Activated CD4-positive, alpha-beta T cell treated with anti-CD3 and anti-CD28 coated beads, Interleukin-2, amount 10 ng/mL, durations not matched to agents 24 days and 14 days (primary cell): ENCODE data around the gene PTPRN2. TPM values are rescaled to one million over a fixed set of nuclear protein-coding genes. Genes with fewer than 3 reads are reported as not detected.
"Not testable (repeated sequence)": the region's sequence is repeated elsewhere in the genome, so short reads cannot be mapped to it uniquely, and the experiment has no call there.

ENCODE experiments used
- DNase-seq: peaks from one replicate; pipeline ENCODE4 v3.0.0; 2022
- H3K27ac Mint-ChIP-seq: one replicate; pipeline ENCODE4 v1.8.0; 2022; ENCODE audit warnings: mild to moderate bottlenecking, mixed read lengths
- H3K27me3 Mint-ChIP-seq: one replicate; pipeline ENCODE4 v1.8.0; 2022; ENCODE audit warnings: mixed read lengths
- H3K36me3 Mint-ChIP-seq: one replicate; pipeline ENCODE4 v1.8.0; 2022; ENCODE audit warnings: low read depth, mild to moderate bottlenecking, mixed read lengths
- H3K4me1 Mint-ChIP-seq: one replicate; pipeline ENCODE4 v1.8.0; 2021; ENCODE audit warnings: mixed read lengths
- H3K4me3 Mint-ChIP-seq: one replicate; pipeline ENCODE4 v1.8.0; 2022; ENCODE audit warnings: mild to moderate bottlenecking, moderate library complexity, mixed read lengths
- H3K9me3 Mint-ChIP-seq: one replicate; pipeline ENCODE4 v1.8.0; 2021; ENCODE audit warnings: mixed read lengths
- intact Hi-C: fragments of 100-400 bp; cut with micrococcal nuclease; formaldehyde crosslinking; loops from one replicate; pipeline ENCODE4 v1.15.1; 2023
- total RNA-seq: library from RNA; stranded (reverse); gene quantifications from 2 replicates; pipeline ENCODE4 v1.2.3, GENCODE V29; 2022

PTPRN2 gene
- total RNA-seq, 1 donor from 2014 or later = 0.33 TPM

- intact Hi-C loops = no loop called here
- peaks cover 27% of the 10 kb centered on the region for H3K9me3 Mint-ChIP-seq
- H3K27me3 Mint-ChIP-seq = no peaks in the 10 kb centered on the region
- H3K36me3 Mint-ChIP-seq = peaks cover 4% of the 10 kb centered on the region
- DNase-seq = no peak
- H3K4me3 Mint-ChIP-seq = no peak overlapping the region
- H3K27ac Mint-ChIP-seq = no peak overlapping the region
- H3K4me1 Mint-ChIP-seq = no peaks in the 10 kb centered on the region
Measured at GRCh38 chr7:158344706-158345300, 242.8 kb downstream of the PTPRN2 start.

GRCh38 chr7:158343936-158344455 lies 243.6 kb downstream of the PTPRN2 start:
- no peak for DNase-seq
- intact Hi-C loops = no loop called here
- no peak overlapping the region for H3K4me3 Mint-ChIP-seq
- H3K27ac Mint-ChIP-seq = no peak overlapping the region
- H3K4me1 Mint-ChIP-seq = no peaks in the 10 kb centered on the region
- peaks cover 27% of the 10 kb centered on the region for H3K9me3 Mint-ChIP-seq
- peaks cover 4% of the 10 kb centered on the region for H3K36me3 Mint-ChIP-seq
- no peaks in the 10 kb centered on the region for H3K27me3 Mint-ChIP-seq

GRCh38 chr7:158343526-158343925 lies 244.1 kb downstream of the PTPRN2 start:
- Mint-ChIP-seq H3K9me3 (peaks cover 27% of the 10 kb centered on the region), H3K4me3 (no peak overlapping the region), H3K27me3 (no peaks in the 10 kb centered on the region), H3K36me3 (peaks cover 4% of the 10 kb centered on the region), H3K27ac (no peak overlapping the region), H3K4me1 (no peaks in the 10 kb centered on the region)
- intact Hi-C loops = no loop called here
- no peak for DNase-seq

- H3K36me3 Mint-ChIP-seq, H3K4me1 Mint-ChIP-seq, H3K27me3 Mint-ChIP-seq, H3K4me3 Mint-ChIP-seq, intact Hi-C loops, DNase-seq, H3K27ac Mint-ChIP-seq: not testable (repeated sequence)
- peaks cover 39% of the 10 kb centered on the region for H3K9me3 Mint-ChIP-seq
Measured at GRCh38 chr7:158341097-158341496, 246.5 kb downstream of the PTPRN2 start.

GRCh38 chr7:158336952-158337351 lies 250.7 kb downstream of the PTPRN2 start:
- not testable (repeated sequence) for H3K27ac Mint-ChIP-seq
- H3K9me3 Mint-ChIP-seq = peaks cover 40% of the 10 kb centered on the region

GRCh38 chr7:158332516-158332915 lies 255.1 kb downstream of the PTPRN2 start:
- H3K27me3 Mint-ChIP-seq, DNase-seq, intact Hi-C loops, H3K4me1 Mint-ChIP-seq, H3K4me3 Mint-ChIP-seq, H3K27ac Mint-ChIP-seq: not testable (repeated sequence)
- Mint-ChIP-seq H3K9me3 (peaks cover 31% of the 10 kb centered on the region), H3K36me3 (peaks cover 14% of the 10 kb centered on the region)

More at GRCh38 chr7:158336952-158337351, 250.7 kb downstream of the PTPRN2 start:
- DNase-seq, intact Hi-C loops, H3K4me1 Mint-ChIP-seq, H3K4me3 Mint-ChIP-seq, H3K27me3 Mint-ChIP-seq: not testable (repeated sequence)
- H3K36me3 Mint-ChIP-seq = peaks cover 14% of the 10 kb centered on the region

- intact Hi-C loops, DNase-seq, H3K4me1 Mint-ChIP-seq, H3K27ac Mint-ChIP-seq, H3K4me3 Mint-ChIP-seq, H3K27me3 Mint-ChIP-seq: not testable (repeated sequence)
- Mint-ChIP-seq H3K36me3 (peaks cover 18% of the 10 kb centered on the region), H3K9me3 (peaks cover 32% of the 10 kb centered on the region)
Measured at GRCh38 chr7:158331826-158332450, 255.7 kb downstream of the PTPRN2 start.

GRCh38 chr7:158329686-158330085 lies 257.9 kb downstream of the PTPRN2 start:
- no peak overlapping the region for H3K27ac Mint-ChIP-seq
- intact Hi-C loops = no loop called here
- no peak overlapping the region for H3K4me3 Mint-ChIP-seq
- no peak for DNase-seq
- no peaks in the 10 kb centered on the region for H3K4me1 Mint-ChIP-seq
- H3K36me3 Mint-ChIP-seq = peaks cover 18% of the 10 kb centered on the region
- peaks cover 30% of the 10 kb centered on the region for H3K9me3 Mint-ChIP-seq
- H3K27me3 Mint-ChIP-seq = no peaks in the 10 kb centered on the region

- H3K4me3 Mint-ChIP-seq = no peak overlapping the region
- peaks cover 30% of the 10 kb centered on the region for H3K9me3 Mint-ChIP-seq
- peaks cover 18% of the 10 kb centered on the region for H3K36me3 Mint-ChIP-seq
- H3K27me3 Mint-ChIP-seq = no peaks in the 10 kb centered on the region
- H3K4me1 Mint-ChIP-seq = no peaks in the 10 kb centered on the region
- H3K27ac Mint-ChIP-seq = no peak overlapping the region
- no peak for DNase-seq
- intact Hi-C loops = no loop called here
Measured at GRCh38 chr7:158329014-158329610, 258.5 kb downstream of the PTPRN2 start.

GRCh38 chr7:158328376-158329013 lies 259.1 kb downstream of the PTPRN2 start:
- no peak overlapping the region for H3K4me3 Mint-ChIP-seq
- H3K27ac Mint-ChIP-seq = no peak overlapping the region
- H3K9me3 Mint-ChIP-seq = peaks cover 32% of the 10 kb centered on the region
- intact Hi-C loops = no loop called here
- H3K4me1 Mint-ChIP-seq = no peaks in the 10 kb centered on the region
- H3K36me3 Mint-ChIP-seq = peaks cover 18% of the 10 kb centered on the region
- H3K27me3 Mint-ChIP-seq = no peaks in the 10 kb centered on the region
- no peak for DNase-seq

- Mint-ChIP-seq H3K4me1 (no peaks in the 10 kb centered on the region), H3K4me3 (no peak overlapping the region), H3K27me3 (no peaks in the 10 kb centered on the region), H3K27ac (no peak overlapping the region), H3K36me3 (peaks cover 18% of the 10 kb centered on the region), H3K9me3 (peaks cover 28% of the 10 kb centered on the region)
- intact Hi-C loops = no loop called here
- peak; percentile 13 for DNase-seq
Measured at GRCh38 chr7:158327571-158328180, 259.9 kb downstream of the PTPRN2 start.

GRCh38 chr7:158327012-158327411 lies 260.6 kb downstream of the PTPRN2 start:
- Mint-ChIP-seq H3K4me3 (no peak overlapping the region), H3K36me3 (peaks cover 12% of the 10 kb centered on the region), H3K27me3 (no peaks in the 10 kb centered on the region), H3K4me1 (no peaks in the 10 kb centered on the region), H3K9me3 (peaks cover 21% of the 10 kb centered on the region), H3K27ac (no peak overlapping the region)
- intact Hi-C loops = no loop called here
- no peak for DNase-seq

GRCh38 chr7:158325530-158326381 lies 261.9 kb downstream of the PTPRN2 start:
- DNase-seq = no peak
- Mint-ChIP-seq H3K27me3 (no peaks in the 10 kb centered on the region), H3K27ac (no peak overlapping the region), H3K4me3 (no peak overlapping the region), H3K36me3 (peaks cover 7% of the 10 kb centered on the region), H3K9me3 (peaks cover 15% of the 10 kb centered on the region), H3K4me1 (no peaks in the 10 kb centered on the region)
- intact Hi-C loops = no loop called here
